SKM-1 treated with dmso at 0.1 percent for 144 hours (cell line): ENCODE data around the gene CRYGC.

Source experiments
- DNase-seq: peaks from one replicate; lab custom pipeline; 2025; ENCODE audit not compliant: unreplicated experiment; lab: John Stamatoyannopoulos, UW

CRYGC gene, protein sequence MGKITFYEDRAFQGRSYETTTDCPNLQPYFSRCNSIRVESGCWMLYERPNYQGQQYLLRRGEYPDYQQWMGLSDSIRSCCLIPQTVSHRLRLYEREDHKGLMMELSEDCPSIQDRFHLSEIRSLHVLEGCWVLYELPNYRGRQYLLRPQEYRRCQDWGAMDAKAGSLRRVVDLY

DNA sequence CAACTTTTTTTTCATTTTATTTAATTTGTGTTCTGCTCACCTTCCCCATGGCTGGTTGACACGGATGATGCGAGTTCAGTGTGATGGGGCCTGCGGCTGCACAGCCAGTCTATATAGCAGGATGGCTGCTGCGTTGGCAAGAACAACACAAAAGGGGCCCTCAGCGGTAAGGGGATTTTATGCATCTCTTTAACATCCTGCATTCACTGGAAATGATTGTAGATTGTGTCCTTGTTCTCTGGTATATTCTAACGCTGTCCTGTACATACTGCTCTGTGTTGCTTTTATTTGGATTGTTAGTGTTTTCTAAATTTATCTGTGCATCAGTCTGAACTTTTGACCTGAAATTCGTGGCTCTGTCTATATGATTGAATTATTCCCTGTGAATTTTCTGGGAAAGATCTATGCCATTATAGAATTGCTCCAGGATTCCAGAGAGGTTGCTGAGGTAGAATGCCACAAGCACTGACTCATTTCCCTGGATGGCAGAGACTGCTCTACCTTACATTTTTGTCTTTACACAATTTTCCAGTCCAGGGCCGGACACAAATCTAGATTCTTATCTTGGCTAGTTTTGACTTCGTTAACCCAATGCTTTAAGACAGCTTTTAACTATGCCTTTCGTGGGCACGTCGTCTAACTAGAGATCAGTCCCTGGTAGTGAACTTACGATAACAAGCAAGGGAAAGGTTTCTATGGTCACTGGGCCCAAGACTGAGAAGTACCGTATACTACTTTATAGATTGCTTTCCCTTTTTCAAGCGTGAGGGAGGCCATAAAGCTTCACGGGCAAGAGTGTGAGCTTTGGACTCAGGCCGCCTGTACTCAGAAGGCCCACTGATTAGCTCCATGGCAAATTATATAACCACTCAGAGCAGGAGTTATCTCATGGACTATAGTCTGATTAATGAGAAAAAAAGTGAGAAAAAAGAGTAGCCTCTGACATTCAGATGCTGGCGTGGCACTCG is at the start of gene CRYGC:
TSS of gene CRYGC (minus strand) at position 85 of the 968 bp plus-strand sequence. CDS start at position 49, 36 bp downstream.
- DNase-seq: no peak

DNA sequence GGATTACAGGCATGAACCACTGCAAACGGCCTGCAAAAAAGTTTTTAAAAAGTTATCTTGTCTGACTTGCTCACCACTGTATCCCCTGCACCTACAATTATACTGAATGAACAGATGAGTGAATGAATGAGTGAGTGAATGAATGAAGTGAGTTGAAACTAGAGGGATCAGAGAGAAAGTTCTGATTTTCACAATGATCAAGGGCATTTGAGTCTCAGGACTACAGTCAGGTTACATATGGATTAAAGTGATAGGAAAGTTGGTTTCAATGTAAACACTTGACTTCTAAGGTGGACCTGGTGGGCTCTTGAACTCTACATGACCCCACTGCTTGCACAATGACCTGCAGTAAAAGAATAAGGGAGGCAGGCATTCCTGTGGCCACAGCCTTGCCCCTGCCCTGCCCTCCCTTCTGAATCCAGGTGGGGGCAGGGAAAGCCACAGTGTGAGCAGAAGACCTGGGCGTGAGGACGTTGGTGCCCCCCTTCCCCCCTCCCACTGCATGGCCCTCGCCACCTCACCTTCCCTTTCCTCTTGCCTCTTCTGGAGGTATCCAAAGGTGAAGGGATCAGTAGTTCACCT is 49.5 kb upstream of the CRYGC start:
- no peak for DNase-seq

DNA sequence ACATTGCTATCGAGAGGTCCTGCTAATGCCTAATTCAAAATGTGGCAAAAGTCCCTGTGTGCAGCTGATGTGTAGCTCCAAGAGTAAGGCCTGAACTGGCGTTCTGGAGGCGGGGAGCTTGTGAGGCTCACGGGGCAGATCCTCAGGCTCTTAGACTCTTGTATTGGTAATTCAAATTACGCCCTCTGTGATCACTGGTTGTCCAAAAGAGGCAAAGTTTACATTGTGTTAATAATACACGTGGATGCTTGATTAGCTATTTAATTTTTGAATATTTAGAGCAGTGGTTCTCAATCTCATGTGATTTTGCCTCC is 46.2 kb upstream of the CRYGC start:
- no peak for DNase-seq

DNA sequence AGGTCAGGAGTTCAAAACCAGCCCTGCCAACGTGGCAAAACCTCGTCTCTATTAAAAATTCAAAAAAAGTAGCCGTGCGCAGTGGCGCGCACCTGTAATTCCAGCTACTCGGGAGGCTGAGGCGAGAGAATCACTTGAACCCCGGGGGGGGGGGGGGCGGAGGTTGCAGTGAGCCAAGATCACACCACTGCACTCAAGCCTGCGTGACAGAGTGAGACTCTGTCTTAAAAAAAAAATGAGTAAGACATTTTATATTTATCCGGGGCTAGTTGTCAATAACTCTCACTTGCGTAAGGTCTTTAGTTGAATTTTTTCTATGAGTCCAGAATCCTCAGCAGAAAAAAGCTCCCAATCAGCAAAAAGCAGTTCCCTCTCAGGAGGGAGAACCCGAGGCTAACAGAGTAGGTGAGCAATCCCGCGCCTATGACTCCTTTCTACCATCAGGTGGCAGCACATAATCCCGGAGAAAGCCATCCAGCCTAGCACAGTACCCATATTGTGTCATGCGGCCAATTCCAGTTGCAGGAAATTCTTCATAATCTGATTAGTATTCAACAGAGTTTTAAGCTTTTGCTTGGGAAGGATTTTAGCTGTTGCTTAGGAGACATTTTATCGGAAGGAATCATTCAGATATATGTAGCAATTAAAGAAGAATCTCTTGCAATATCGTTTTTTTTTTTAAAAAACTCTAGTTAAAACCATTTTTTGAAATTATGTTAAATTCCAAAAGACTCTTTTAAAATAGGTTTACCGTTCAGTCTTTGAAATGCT is 45.6 kb upstream of the CRYGC start:
- DNase-seq: peak; percentile 75

DNA sequence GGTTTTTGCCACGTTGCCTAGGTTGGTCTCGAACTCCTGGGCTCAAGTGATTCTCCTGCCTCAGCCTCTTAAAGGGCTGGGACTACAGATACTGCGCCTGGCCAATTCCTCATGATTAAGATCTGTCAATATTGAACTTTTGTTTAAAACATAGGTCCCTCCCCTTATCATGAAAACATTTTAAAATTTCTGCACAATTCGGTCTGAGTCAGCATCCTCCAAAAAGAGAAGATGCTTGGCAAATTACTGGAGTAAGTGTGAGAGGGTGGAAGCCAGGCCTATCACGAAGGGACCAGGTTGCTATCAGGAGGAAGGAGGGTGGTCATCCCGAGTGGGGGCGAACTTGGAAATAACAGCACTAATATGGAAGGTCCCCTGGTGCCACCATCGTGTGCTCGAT is 44.5 kb upstream of the CRYGC start:
- no peak for DNase-seq

DNA sequence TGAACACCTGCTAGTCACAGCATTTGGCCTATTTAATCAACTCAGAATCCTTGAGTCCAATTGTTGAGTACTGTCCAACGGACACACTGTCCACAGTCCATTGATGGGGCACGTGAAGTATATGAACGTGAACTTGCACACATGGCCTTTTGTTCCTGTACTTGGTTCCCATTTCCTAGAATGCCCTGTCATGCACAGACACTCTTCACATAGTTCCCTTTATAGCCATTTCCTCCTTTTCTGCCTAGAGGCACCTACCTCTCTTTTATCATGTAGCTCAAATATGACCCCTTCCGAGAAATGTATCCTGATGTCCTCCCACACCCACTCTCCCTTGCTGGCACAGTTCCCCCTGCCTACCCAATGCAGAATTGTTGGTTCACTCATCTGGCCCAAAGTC is 42.5 kb upstream of the CRYGC start:
- DNase-seq: peak; percentile 90

DNA sequence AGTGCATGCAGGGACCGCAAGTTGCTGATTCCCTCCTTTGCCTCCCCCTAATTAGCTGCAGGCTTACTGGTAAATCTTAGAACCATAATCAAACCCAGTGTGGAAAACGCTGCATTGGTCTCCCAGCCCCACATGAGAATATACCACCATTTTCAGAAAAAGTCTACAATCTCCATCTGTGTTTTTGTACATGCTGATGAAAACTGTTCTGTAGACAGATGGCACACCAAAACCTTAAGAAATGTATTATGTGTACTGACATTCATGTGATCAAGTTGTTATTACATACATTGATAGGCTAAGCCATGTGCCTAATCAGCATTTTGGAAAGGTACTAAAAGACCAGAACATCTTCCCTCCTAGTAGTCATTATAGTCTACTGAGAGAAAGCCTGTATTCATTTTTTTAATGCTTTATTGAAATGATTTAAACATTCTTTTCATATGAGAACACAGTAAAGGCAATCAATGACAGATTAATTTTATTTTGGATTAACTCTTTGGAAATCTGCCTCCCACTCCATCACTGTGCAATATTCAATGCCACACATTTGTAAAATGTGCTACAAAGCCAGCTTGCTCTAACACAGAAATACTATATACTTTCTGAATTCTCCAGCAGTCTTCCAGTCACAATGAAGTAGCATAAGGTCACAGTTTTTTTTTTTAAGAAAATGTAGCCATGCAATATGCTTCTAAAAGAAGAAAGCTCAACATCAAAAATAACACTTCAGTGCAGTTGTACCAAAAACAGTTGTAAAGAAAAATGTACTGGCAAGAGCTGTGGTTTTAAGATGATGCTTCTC is 35.5 kb upstream of the CRYGC start:
- DNase-seq: no peak

DNA sequence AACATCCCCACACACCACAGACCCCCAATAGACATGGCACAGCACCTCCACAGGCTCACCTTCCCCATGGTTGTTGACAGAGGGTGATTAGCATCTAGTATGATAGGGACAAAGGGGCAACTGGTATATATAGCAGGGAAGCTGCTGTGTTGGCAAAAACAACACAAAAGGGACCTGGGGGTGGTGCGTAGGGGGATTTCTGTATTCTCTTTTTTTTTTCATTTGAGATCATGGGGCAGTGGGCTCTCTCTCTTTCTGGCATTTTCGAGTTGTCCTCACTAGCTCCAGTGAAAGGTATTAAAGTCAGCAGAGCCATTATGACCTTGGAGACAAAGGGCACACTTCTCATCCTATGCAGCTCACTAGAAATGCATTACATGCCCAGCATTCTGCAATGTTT is 33.9 kb upstream of the CRYGC start, which contains the start of gene CRYGA:
TSS of gene CRYGA (minus strand) at position 101 of the 400 bp plus-strand sequence. CDS start at position 68, 33 bp downstream.
- no peak for DNase-seq

DNA sequence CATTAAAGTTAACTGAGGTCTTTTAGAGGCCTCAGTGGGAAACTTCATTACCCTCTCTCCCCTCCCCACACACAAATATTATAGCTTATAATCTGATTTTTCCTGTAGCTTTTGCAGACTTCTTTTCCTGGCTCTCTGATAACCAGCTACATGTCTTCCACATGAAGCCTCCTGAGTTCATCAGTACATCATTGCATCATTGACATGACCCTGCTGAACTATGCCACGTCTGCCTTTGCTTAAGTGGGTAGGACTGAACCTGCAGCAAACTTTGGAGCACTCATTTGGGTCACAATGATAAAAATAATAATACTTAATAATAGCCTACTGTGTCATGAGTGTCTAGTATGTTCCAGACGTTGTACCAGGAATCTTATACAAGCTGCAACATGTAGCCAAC is 26.8 kb upstream of the CRYGC start:
- DNase-seq: no peak

DNA sequence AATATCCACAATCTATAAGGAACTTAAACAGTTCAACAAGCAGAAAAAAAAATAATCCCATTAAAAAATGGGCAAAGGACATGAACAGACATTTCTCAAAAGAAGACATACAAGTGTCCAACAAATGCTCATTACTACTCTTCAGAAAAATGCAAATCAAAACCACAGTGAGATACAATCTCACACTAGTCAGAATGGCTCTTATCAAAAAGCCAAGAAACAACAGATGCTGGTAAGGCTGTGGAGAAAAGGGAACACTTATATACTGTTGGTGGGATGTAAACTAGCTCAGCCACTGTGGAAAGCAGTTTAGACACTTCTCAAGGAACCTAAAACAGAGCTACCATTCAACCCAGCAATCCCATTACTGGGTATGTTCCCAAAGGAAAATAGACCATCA is 23.5 kb upstream of the CRYGC start:
- DNase-seq: no peak

DNA sequence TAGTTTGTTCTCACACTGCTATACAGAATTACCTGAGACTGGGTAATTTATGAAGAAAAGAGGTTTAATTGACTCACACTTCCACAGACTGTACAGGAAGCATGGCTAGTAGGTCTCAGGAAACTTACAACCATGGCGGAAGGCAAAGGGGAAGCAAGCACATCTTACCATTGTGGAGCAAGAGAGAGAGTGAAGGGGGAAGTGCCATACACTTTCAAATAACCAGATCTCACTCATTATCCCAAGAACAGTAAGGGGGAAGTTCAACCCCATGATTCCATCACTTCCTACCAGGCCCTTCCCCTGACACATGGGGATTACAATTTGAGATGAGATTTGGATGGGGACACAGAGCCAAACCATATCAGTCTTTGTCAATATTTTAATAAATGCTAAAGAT is 21.3 kb upstream of the CRYGC start:
- DNase-seq: peak; percentile 71

DNA sequence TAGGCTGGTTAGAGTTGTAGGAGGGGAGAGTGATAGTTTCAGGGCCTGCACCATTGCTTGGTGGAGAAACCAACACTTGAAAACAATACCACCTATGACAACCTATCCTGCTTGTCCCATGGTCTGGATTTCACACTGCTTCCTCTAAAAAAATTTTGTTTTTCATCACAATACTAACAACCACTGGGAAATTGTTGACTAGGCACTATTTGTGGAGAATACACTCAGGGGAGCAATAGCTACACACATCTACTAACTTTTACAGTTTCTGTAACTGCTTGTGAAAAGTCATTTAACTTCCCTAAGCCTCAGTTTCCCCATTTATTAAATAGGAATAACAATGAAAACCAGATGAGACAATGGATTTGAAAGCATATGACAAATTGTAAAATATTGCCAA is 20.5 kb upstream of the CRYGC start:
- no peak for DNase-seq

DNA sequence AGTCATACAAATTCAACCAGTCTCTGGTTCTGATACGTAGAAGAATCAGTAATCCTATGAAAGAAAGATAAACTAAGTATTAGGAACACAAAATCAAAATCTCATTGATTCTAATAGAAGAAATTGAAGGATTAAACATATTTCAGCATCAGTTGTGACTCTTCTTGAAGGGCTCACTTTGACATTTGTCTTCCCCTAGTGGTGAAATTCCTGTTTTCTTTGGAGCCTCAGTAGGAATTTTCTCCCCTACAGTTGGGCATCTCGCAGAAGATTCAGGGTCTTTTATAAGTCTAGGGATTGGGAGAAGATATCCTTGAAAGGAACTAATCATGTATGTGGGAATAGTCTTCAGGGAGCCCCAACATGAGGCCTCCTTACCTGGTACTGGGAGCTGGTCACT is 19.2 kb upstream of the CRYGC start:
- DNase-seq: no peak

DNA sequence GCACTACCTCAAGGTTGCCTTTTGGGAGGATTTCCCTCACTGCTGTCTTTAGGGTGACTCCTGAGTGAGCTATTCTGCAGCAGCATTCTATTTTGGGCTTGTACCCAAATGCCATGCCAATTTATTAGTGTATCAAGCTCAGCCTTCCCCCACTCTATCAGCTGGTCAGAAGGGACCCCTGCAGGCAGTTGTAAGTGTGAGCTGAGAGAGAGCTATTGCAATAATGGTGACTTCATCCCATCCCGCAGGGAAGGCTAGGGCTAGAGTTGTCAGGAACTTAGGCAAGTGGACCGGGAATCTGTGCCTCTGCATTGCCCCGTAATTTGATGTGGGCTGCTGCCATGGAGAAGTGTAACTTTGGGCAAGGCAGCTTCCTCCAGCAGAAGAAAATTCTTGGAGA is 18.1 kb upstream of the CRYGC start:
- DNase-seq: no peak

DNA sequence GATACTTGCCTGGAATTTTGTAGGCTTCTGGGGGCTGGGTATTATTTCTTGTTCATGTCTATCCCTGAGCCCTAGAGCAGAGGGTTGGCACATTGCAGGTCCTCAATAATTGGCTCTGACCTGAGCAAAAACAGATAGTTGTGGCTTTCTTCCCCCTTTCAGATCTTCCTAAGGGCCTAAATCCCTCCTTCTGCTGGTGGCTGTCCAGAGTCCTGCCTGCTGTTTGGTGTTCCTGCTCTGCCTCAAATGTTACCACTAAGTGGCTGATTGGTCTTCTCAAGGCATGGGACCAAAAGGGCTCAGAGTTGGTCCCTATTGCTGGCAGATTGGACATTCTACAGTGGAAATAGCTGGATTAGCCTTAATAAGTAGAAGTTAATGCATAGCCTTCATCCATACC is 17.4 kb upstream of the CRYGC start:
- no peak for DNase-seq

DNA sequence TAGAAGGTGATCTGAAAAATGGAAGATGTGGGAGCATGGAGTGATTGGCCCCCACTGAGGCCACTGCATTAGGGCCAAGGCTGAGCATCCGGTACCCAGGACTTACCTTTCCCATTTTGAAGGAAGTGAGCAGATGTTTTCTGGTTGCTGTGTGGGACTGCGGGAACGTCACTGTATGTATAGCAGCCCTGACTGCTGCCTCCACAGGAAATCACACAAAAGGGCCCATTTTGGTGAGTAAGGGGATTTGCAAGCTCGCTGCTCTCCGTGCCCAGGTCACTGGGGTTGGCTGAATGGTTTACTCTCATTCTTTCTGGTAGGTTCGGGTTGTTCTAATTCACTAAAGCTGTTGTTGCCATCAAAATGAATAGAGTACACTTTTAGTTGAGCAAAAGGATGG is 16.4 kb upstream of the CRYGC start, which contains the start of gene CRYGB:
TSS of gene CRYGB (minus strand) at position 153 of the 400 bp plus-strand sequence. CDS start at position 115, 38 bp downstream.
- no peak for DNase-seq

DNA sequence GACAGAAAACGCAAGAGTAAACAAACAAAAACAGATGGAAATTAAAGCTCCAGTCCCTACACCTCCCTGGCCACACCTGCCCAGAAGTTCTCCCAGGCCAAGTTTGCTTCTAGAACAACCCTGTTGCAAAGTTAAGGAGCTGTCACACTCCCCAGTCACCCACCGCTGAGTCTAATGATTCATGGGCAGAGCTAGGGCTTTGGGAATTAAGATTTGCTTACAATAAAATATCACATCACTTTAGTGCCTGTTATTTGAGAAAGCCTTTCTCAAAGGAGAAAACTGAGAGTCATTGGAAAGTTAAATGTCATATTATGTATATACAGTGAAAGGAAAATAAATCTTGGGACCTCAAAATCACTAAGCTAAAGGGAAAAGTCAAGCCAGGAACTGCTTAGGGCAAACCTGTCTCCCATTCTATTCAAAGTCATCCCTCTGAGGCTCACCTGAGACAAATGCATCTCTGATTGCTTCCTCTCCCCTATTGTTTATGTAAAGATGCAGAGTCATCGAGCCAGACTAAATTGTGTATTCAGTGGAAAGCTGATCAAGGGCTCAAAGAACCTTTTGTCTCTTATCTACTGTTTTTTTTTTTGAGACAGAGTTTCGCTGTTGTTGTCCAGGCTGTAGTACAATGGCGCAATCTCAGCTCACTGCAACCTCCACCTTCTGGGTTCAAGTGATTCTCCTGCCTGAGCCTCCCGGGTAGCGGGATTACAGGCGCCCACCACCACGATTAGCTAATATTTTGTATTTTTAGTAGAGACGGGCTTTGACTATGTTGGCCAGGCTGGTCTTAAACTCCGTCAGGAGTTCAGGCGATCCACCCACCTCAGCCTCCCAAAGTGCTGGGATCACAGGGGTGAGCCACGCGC is 13.5 kb upstream of the CRYGC start:
- DNase-seq: no peak

DNA sequence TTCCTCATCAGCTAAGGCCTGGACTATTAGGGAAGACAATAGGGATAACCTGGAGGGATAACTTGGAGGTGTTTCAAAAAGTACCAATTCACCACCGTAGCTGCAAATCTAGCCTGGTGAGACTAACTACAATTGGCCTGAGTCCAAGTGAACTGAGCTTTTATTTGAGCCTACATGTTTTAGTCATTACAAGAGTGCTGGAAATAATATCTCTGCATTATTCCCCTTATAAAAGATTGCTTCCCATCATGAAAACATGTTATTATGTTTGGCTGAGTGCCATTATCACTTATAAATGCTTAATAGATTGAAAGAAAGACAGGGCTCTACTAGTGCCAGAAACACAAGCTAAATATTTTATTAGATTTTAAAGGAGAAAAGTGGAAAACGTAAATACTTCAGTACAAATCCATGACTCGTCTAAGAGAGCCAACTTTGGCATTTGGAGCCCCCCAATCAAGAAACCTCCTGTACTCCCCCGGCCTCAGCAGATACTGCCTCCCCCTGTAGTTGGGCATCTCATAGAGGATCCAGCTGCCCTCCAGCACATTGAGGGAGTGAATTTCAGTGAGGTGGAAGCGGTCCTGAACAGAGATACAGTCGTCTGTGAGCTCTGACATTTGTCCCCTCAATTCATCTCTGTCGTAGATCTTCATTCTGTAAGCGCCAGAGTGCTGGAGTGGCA is 12.8 kb upstream of the CRYGC start:
- DNase-seq: no peak

DNA sequence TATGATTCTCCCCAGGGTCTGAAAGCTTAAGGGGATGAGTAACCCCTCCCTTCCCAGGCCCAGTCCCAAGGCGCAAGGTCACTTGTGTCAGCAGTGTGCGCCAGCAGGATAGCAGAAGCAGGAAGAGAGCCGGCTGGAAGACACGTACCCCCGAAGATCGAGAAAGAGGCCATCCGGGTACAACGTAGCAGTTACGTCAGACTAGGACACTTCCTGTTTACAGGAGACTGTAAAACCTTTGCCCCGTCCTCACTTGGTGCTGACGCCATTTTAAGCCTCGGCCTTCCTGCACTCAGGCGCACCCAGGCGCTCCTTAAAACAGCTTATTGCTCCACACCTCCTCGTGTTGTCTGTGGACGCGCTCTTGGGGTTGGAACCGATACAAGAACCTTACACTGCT is 9.8 kb upstream of the CRYGC start:
- DNase-seq: no peak
